GM12878 (cell line): ENCODE measurements around the gene MAFF. TPM values are rescaled to one million over a fixed set of nuclear protein-coding genes. Genes with fewer than 3 reads are reported as not detected.

ENCODE experiments used
- CBX5 ChIP-seq: sonication (generic); IDR thresholded peaks from 2 replicates; pipeline ENCODE4 v1.6.1; 2016; ENCODE audit warnings: low read depth, moderate library complexity, mild to moderate bottlenecking, inconsistent platforms
- FOS ChIP-seq: IDR thresholded peaks from 3 replicates; pipeline ENCODE4 v1.6.1; 2011; ENCODE audit warnings: borderline replicate concordance; ENCODE audit not compliant: insufficient read length; ENCODE audit errors: extremely low read depth
- HDGF ChIP-seq: fragments of 450-650 bp; IDR thresholded peaks from 2 replicates; pipeline ENCODE4 v1.6.1; 2016; ENCODE audit warnings: antibody characterized with exemption
- KDM1A ChIP-seq: fragments of 200-600 bp; sonication (generic); IDR thresholded peaks from 2 replicates; pipeline ENCODE4 v1.6.1; 2016; ENCODE audit warnings: borderline replicate concordance
- MEF2A ChIP-seq: IDR thresholded peaks from 2 replicates; pipeline ENCODE4 v1.6.1; 2011; ENCODE audit warnings: low read depth, mild to moderate bottlenecking, low read length, moderate library complexity; ENCODE audit not compliant: insufficient read depth
- PML ChIP-seq: IDR thresholded peaks from 2 replicates; pipeline ENCODE4 v1.6.1; 2012; ENCODE audit warnings: low read length, inconsistent platforms
- POLR2A ChIP-seq: IDR thresholded peaks from 2 replicates; pipeline ENCODE4 v1.6.1; 2011; ENCODE audit warnings: low read depth, mild to moderate bottlenecking, low read length
- RUNX3 ChIP-seq: IDR thresholded peaks from 2 replicates; pipeline ENCODE4 v1.6.1; 2012; ENCODE audit warnings: low read length, inconsistent platforms
- SMC3 ChIP-seq: IDR thresholded peaks from 2 replicates; pipeline ENCODE4 v1.6.1; 2011; ENCODE audit warnings: low read length, improper control_type of control experiment, borderline replicate concordance
- SREBF2 ChIP-seq: IDR thresholded peaks from 2 replicates; pipeline ENCODE4 v1.6.1; 2012; ENCODE audit warnings: mild to moderate bottlenecking, low read length
- TAF1 ChIP-seq: IDR thresholded peaks from 2 replicates; pipeline ENCODE4 v1.6.1; 2011; ENCODE audit warnings: mild to moderate bottlenecking, low read depth, low read length, borderline replicate concordance
- TCF12 ChIP-seq: IDR thresholded peaks from 2 replicates; pipeline ENCODE4 v1.6.1; 2011; ENCODE audit warnings: low read depth, mild to moderate bottlenecking, low read length
- TCF3 ChIP-seq: IDR thresholded peaks from 2 replicates; pipeline ENCODE4 v1.6.1; 2012; ENCODE audit warnings: low read depth, mild to moderate bottlenecking, low read length, borderline replicate concordance; ENCODE audit not compliant: insufficient read depth
- ZZZ3 ChIP-seq: IDR thresholded peaks from 2 replicates; pipeline ENCODE4 v1.6.1; 2011; ENCODE audit warnings: low read depth; ENCODE audit not compliant: control insufficient read depth, insufficient read length
- polyA plus RNA-seq, 11 experiments: library from polyadenylated mRNA; depleted of rRNA in 4 of 11; unstranded in 6 of 11; stranded (reverse) in 5 of 11; fragments of >200 nt; fragmentation: Nextera tagmentation in 4 of 11; fragmentation: Illumina TruSeq in 1 of 11; extraction: Ambion mirVana in 4 of 11; extraction: Trizol in 1 of 11; gene quantifications; 1 replicate in 1 of 11; 2 replicates in 10 of 11; pipeline versions ENCODE4 v1.2.1 to v1.2.3, GENCODE V29; 2011 to 2016; ENCODE audit warnings: inconsistent platforms in 2 of 11, missing spikeins in 2 of 11, low read depth in 1 of 11
- total RNA-seq, 4 experiments: library from RNA; depleted of rRNA in 3 of 4; stranded (reverse); fragments of >200 nt in 3 of 4; fragmentation: Illumina TruSeq in 1 of 4; extraction: Trizol in 1 of 4; gene quantifications; 2 replicates each; pipeline versions ENCODE4 v1.2.1 to v1.2.3, GENCODE V29; 2013 to 2021
- TF ChIP-seq, protein P1 (sequence below): IDR thresholded peaks from 2 replicates; pipeline ENCODE4 v1.6.1; 2011; ENCODE audit warnings: mild to moderate bottlenecking, low read depth, low read length, moderate library complexity; ENCODE audit not compliant: insufficient replicate concordance
- TF ChIP-seq, protein P2 (sequence below): fragments of 450-650 bp; IDR thresholded peaks from 2 replicates; pipeline ENCODE4 v1.6.1; 2018; ENCODE audit warnings: mild to moderate bottlenecking, low read depth, moderate library complexity; ENCODE audit not compliant: partially characterized antibody

Gene MAFF
- total and polyA plus RNA-seq, 10 of the 15 experiments (the other 5 are each of a cell fraction or from before 2014, with no cell fraction given): 0.22 to 2.3 (median 0.81) TPM; not detected in 1

DNA sequence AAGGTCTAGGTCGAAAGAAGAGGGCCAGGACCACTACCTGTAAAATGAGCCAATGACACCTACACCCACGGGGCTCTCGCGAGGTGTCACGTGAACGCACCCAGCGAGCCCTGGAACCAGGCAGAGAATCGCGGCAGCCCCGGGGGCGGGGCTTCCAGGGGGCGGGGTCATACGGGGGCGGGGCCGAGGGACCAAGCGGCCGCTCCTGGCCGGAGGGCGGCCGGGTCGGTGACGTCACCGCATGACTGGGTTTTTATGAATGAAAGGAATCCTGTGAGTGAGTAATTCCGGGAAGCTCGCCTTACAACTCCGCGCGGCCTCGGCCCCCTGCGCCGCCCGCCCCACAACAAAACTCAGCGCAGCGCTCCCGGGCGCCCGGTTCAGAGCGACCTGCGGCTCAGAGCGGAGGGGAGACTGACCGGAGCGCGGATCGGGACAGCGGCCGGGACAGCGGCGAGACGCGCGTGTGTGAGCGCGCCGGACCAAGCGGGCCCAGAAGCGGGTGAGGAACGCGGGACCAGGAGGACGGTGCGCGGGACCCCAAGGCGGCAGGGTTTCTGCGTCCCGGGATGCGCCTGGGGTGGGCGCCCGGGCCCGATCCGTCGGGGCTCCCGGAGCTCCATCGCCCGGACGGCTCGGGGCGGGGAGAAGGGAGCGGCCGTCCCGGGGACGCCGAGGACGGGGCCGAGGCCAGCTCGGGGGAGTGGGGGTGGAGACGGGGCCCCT is at the start of gene MAFF (continued):
- TF ChIP-seq, protein P1, sequence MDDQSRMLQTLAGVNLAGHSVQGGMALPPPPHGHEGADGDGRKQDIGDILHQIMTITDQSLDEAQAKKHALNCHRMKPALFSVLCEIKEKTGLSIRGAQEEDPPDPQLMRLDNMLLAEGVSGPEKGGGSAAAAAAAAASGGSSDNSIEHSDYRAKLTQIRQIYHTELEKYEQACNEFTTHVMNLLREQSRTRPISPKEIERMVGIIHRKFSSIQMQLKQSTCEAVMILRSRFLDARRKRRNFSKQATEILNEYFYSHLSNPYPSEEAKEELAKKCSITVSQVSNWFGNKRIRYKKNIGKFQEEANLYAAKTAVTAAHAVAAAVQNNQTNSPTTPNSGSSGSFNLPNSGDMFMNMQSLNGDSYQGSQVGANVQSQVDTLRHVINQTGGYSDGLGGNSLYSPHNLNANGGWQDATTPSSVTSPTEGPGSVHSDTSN: no peak
- no peak for TF ChIP-seq HDGF
- TF ChIP-seq TAF1: no peak
- TF ChIP-seq TCF3: no peak
- no peak for TF ChIP-seq RUNX3
- TF ChIP-seq, protein P2, sequence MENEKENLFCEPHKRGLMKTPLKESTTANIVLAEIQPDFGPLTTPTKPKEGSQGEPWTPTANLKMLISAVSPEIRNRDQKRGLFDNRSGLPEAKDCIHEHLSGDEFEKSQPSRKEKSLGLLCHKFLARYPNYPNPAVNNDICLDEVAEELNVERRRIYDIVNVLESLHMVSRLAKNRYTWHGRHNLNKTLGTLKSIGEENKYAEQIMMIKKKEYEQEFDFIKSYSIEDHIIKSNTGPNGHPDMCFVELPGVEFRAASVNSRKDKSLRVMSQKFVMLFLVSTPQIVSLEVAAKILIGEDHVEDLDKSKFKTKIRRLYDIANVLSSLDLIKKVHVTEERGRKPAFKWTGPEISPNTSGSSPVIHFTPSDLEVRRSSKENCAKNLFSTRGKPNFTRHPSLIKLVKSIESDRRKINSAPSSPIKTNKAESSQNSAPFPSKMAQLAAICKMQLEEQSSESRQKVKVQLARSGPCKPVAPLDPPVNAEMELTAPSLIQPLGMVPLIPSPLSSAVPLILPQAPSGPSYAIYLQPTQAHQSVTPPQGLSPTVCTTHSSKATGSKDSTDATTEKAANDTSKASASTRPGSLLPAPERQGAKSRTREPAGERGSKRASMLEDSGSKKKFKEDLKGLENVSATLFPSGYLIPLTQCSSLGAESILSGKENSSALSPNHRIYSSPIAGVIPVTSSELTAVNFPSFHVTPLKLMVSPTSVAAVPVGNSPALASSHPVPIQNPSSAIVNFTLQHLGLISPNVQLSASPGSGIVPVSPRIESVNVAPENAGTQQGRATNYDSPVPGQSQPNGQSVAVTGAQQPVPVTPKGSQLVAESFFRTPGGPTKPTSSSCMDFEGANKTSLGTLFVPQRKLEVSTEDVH: no peak
- TF ChIP-seq SMC3: no peak
- no peak for TF ChIP-seq TCF12
- no peak for TF ChIP-seq ZZZ3
- TF ChIP-seq KDM1A: no peak
- TF ChIP-seq FOS: no peak
- no peak for TF ChIP-seq CBX5
- TF ChIP-seq SREBF2: no peak
- no peak for TF ChIP-seq POLR2A
- no peak for TF ChIP-seq MEF2A
- no peak for TF ChIP-seq PML
